ENCODE measurements around the gene WWTR1. TPM values are rescaled to one million over a fixed set of nuclear protein-coding genes. Genes with fewer than 3 reads are reported as not detected.

The WWTR1 gene
- total and polyA plus RNA-seq, 2 of the 8 experiments (the other 6 are each of a cell fraction or from before 2014, with no cell fraction given), result 15.7 to 18.6 TPM

DNA sequence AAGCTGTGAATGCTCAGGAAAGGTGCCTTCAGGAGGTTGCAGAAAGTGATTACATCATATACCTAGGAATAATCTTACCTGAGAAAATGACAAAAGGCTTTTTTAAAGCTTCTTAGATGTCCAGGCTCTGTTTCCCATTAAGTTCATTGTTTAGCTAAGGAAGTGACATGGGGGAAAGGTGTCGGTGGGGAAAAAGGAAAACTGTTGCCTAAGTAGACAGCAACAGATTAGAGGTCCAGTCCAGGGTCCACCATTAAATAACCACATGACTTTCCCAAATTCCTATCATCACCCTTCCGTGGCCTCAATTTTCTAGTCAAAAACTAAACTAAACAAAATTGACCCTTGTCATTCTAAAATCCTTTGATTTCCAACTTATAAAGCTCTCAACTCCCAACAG lies 4.3 kb downstream of the WWTR1 start:
- H3K23ac ChIP-seq (ENCODE audit: insufficient read length), result no peak overlapping the region
- ChIA-PET POLR2A (ENCODE audit: partially characterized antibody) (interaction anchor here (0.6 to 1.0 kb wide), 7 partner anchors 9 to 113 kb away, joined by 3 to 5 read pairs (median 3); no protein-coding TSS in a partner anchor), CTCF (ENCODE audit: partially characterized antibody) (interaction anchor here (1.3 to 1.8 kb wide), 3 partner anchors 61 to 141 kb away, joined by 4 to 5 read pairs (median 4); no protein-coding TSS in a partner anchor)
- TF ChIP-seq, protein P1, sequence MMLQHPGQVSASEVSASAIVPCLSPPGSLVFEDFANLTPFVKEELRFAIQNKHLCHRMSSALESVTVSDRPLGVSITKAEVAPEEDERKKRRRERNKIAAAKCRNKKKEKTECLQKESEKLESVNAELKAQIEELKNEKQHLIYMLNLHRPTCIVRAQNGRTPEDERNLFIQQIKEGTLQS (IDR thresholded peaks at IDR 0.05; ENCODE audit: insufficient read depth, low read depth, low read length), result no peak
- no peak overlapping the region for H4K91ac ChIP-seq (replicated peaks; ENCODE audit: insufficient read length, low read length)
- 87% methylated on average over 2 of the region's 2 CpGs; no CpG with 5 or more reads in 1 of the 2 experiments for WGBS, 2 experiments (ENCODE audit: extremely low coverage in 1 of 2, insufficient coverage in 1 of 2, insufficient read length in 1 of 2, insufficient replicate concordance in 2 of 2, low coverage in 1 of 2, low lambda C conversion rate in 2 of 2, missing lambda C conversion rate in 1 of 2)
- no peak overlapping the region for H3K18ac ChIP-seq (ENCODE audit: extremely low read depth, low read length)
- H3K9me3 ChIP-seq (ENCODE audit: insufficient read depth in 2 of 2, low read depth in 1 of 2, low read length in 1 of 2), result no peaks in the 10 kb centered on the region
- H2AK5ac ChIP-seq (ENCODE audit: low read depth, low read length), result no peak overlapping the region
- H3K36me3 ChIP-seq (ENCODE audit: control insufficient read depth in 2 of 4, insufficient read depth in 4 of 4, low read length in 3 of 4), result peaks cover 0 to 3% (median 0%) of the 10 kb centered on the region in 4 experiments; a peak in 1 of 8 replicates
- H3K4ac ChIP-seq (replicated peaks; ENCODE audit: insufficient read length, low read depth, low read length), result no peak overlapping the region
- H3K4me2 ChIP-seq (ENCODE audit: insufficient read depth in 1 of 2, low read depth in 2 of 2, low read length in 2 of 2), result no peak overlapping the region
- H3K27ac ChIP-seq (ENCODE audit: low read depth, low read length), result no peak overlapping the region
- no peak for DNase-seq (ENCODE audit: low read depth in 1 of 2, low spot score in 2 of 2)
- peaks cover 0 to 45% of the 10 kb centered on the region in 2 experiments; a peak in 3 of 4 replicates for H3K79me2 ChIP-seq (ENCODE audit: control insufficient read depth in 1 of 2, insufficient read depth in 2 of 2, low read length in 2 of 2)
- H3K4me1 ChIP-seq (replicated peaks in 1 of 4; ENCODE audit: control insufficient read depth in 3 of 4, insufficient read depth in 4 of 4, low read length in 3 of 4), result peaks cover 0 to 2% (median 0%) of the 10 kb centered on the region in 4 experiments; a peak in 5 of 7 replicates
- no peak overlapping the region for H2BK12ac ChIP-seq (ENCODE audit: low read depth, low read length)
- H4K5ac ChIP-seq (ENCODE audit: insufficient read length, low read depth, low read length), result no peak overlapping the region
- no peak overlapping the region for H2AFZ ChIP-seq (ENCODE audit: low read length)
- H2BK5ac ChIP-seq (ENCODE audit: low read depth, low read length), result no peak overlapping the region
- peaks cover 0 to 12% (median 8%) of the 10 kb centered on the region in 4 experiments; a peak in 4 of 7 replicates for H3K27me3 ChIP-seq (replicated peaks in 1 of 4; ENCODE audit: control insufficient read depth in 3 of 4, extremely low read depth in 1 of 4, insufficient read depth in 3 of 4, low read length in 3 of 4)
- H2BK15ac ChIP-seq (ENCODE audit: low read length), result no peak overlapping the region
- peaks cover 5% of the 10 kb centered on the region for H3K79me1 ChIP-seq (ENCODE audit: low read depth, low read length)
- no peak overlapping the region for H3K56ac ChIP-seq (replicated peaks; ENCODE audit: insufficient read length, low read depth, low read length)
- H4K8ac ChIP-seq (ENCODE audit: extremely low read depth, insufficient read depth, low read length), result no peak overlapping the region
- H3K14ac ChIP-seq (ENCODE audit: insufficient read length), result no peak overlapping the region
- no peak overlapping the region for H3K9ac ChIP-seq (replicated peaks in 1 of 4; ENCODE audit: extremely low read depth in 1 of 4, low read depth in 3 of 4, low read length in 3 of 4)
- FAIRE-seq, result no peak
- no peak overlapping the region for H2BK120ac ChIP-seq (replicated peaks; ENCODE audit: low read depth, low read length)
- no peak overlapping the region for H3K4me3 ChIP-seq (ENCODE audit: extremely low read depth in 1 of 4, insufficient read depth in 2 of 4, low read depth in 3 of 4, low read length in 4 of 4)
- peaks cover 0 to 4% of the 10 kb centered on the region in 2 experiments for H4K20me1 ChIP-seq (replicated peaks in 1 of 2; ENCODE audit: control insufficient read depth in 1 of 2, insufficient read depth in 2 of 2, low read length in 2 of 2)
- peaks cover 20% of the 10 kb centered on the region for H3K23me2 ChIP-seq (ENCODE audit: low read depth, low read length)
- H2BK20ac ChIP-seq (ENCODE audit: low read length), result no peak overlapping the region
